Dermis lymphatic vessel endothelial cell (primary cell): ENCODE data around the gene ROM1. TPM values are rescaled to one million over a fixed set of nuclear protein-coding genes. Genes with fewer than 3 reads are reported as not detected.

Source experiments
- total RNA-seq: library from RNA; depleted of rRNA; stranded (reverse); fragments of >200 nt; gene quantifications from 2 replicates; pipeline ENCODE4 v1.2.1, GENCODE V29; 2014

The ROM1 gene, protein sequence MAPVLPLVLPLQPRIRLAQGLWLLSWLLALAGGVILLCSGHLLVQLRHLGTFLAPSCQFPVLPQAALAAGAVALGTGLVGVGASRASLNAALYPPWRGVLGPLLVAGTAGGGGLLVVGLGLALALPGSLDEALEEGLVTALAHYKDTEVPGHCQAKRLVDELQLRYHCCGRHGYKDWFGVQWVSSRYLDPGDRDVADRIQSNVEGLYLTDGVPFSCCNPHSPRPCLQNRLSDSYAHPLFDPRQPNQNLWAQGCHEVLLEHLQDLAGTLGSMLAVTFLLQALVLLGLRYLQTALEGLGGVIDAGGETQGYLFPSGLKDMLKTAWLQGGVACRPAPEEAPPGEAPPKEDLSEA
- total RNA-seq = 2.5 and 4.2 TPM in 2 replicates

GRCh38 chr11:62612366-62613290 is at the start of gene ROM1, which contains the start of gene EML3:
Gene ROM1 (plus strand): TSS chr11:62613257. CDS start chr11:62613282, 25 bp downstream.
Gene EML3 (minus strand): TSS chr11:62612775. CDS start chr11:62612457, 318 bp downstream.

DNA sequence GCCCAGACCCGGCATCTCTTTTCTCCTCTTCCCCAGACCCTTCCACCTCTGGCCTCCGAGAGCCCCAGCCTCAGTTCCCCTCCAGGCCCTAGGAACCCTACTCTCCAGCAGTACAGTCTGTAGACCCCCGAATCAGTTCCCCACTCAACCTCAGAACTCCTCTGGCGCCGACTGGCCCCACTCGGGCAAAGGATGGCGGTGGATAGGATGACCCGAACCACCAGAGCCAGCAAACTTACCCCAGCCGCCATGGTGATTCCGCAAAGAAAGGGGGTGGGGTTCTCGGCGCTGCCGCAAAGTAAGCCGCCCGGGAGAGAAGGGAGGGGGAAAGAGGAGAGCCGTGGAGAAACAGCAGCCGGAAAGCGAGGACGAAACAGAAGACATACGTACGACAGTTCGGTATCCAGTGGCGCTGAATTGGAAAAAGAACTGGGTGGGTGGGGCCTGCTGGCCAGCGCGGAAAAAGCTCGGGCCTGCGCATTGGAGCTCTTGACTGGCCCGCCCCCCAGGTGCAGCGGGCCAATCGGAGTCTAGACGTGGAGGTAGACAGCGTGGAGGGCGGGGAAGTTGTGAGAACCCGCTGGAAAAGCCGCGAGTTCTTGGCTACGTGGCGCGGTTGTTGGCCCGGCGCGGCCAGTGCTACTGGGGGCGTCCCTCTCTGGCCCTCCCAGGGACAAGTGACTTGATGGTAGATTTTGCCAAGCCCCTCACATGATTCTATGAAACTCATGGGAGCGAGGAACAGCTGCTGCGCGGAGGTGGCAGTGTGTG is 39.3 kb upstream of the ROM1 start, which contains the start of gene EEF1G:
Gene EEF1G, minus strand, starts transcription at position 300 of the 771 bp plus-strand sequence. Its CDS starts 49 bp downstream, at position 251.

GRCh38 chr11:62591448-62592145 is 21.5 kb upstream of the ROM1 start, which contains the start of gene TUT1:
Gene TUT1 (minus strand): TSS chr11:62591523. CDS start chr11:62591485, 38 bp downstream.

GRCh38 chr11:62601372-62602140 is 11.5 kb upstream of the ROM1 start, which contains the start of gene MTA2:
Gene MTA2 (minus strand): TSS chr11:62601865. CDS start chr11:62601450, 415 bp downstream.

DNA sequence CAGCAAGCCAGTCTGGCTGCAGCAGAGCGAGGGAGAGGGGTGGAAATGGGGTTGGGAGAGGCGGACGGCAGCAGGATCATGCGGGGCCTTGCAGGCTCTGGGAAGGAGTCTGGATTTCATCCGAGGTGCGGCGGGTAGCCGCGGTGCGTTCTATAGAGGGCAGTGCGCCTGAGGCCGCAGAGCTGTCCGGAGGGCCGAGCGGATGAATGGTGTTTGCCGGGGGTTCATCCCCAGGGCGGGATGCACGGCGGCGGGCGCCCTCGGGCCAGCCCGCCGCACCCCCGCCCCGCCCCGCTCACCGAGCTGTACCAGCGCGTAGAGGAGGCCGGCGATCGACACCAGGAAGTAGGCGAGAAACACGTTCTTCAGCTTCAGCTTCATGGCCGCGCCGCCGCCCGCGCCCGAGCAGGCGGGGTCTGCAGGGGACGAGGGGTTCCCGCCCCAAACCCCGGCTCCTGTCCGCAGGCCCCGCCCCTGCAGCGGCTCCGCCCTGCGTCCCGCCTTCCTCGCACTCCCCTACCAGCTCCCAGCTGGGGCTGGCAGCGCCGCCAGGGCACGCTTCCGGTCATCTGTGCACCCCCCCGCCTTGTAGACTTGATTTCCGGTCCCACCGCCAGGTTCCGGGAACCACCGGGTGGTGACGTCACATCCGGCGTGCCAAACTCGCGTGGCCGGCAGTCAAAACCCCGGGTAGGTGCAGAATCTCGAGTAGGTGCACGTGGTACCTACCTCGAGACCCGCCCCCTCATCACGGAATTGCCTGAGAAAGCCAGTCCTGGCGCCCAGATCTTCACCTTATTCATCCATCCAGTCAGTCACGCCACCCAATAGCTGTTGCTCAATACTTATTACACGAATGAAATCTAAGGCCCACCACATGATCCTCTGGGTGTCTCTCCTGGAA is 8.8 kb downstream of the ROM1 start, which contains the start of gene B3GAT3:
Gene B3GAT3, minus strand, starts transcription at position 420 of the 904 bp plus-strand sequence. Its CDS starts 39 bp downstream, at position 381.

GRCh38 chr11:62645946-62646824 is 33.1 kb downstream of the ROM1 start, which contains the start of gene GANAB:
Gene GANAB (minus strand): TSS chr11:62646613. CDS start chr11:62646599, 14 bp downstream.

Other genes with a start within 250 kb of the ROM1 start
- gene SCGB1A1, start 194.2 kb upstream of the ROM1 start, total RNA-seq = not detected in 2 replicates
- gene AHNAK, start 66.5 kb upstream of the ROM1 start, total RNA-seq = 312 and 461 TPM in 2 replicates
- gene EEF1G, start 39.4 kb upstream of the ROM1 start, total RNA-seq = 1,528 and 1,531 TPM in 2 replicates
- gene TUT1, start 21.7 kb upstream of the ROM1 start, total RNA-seq = 11.7 and 13.0 TPM in 2 replicates
- gene MTA2, start 11.4 kb upstream of the ROM1 start, total RNA-seq = 170 and 194 TPM in 2 replicates
- gene EML3, start 482 bp upstream of the ROM1 start, total RNA-seq = 25.7 and 41.2 TPM in 2 replicates
- gene B3GAT3, start 8.7 kb downstream of the ROM1 start, total RNA-seq = 13.5 and 15.9 TPM in 2 replicates
- 212 and 258 TPM in 2 replicates for gene GANAB, start 33.4 kb downstream of the ROM1 start, total RNA-seq
- gene INTS5, start 40.0 kb downstream of the ROM1 start, total RNA-seq = 14.2 and 19.4 TPM in 2 replicates
- 27.8 and 28.0 TPM in 2 replicates for gene C11orf98, start 52.0 kb downstream of the ROM1 start, total RNA-seq
- gene CSKMT, start 52.1 kb downstream of the ROM1 start, total RNA-seq = 6.0 and 6.5 TPM in 2 replicates
- 7.7 and 8.7 TPM in 2 replicates for gene UQCC3, start 58.4 kb downstream of the ROM1 start, total RNA-seq
- gene LBHD1, start 59.0 kb downstream of the ROM1 start, total RNA-seq = 1.8 and 1.9 TPM in 2 replicates
- gene UBXN1, start 65.8 kb downstream of the ROM1 start, total RNA-seq = 138 and 227 TPM in 2 replicates
- gene LRRN4CL, start 76.3 kb downstream of the ROM1 start, total RNA-seq = 0.43 and 0.60 TPM in 2 replicates
- 21.1 and 24.7 TPM in 2 replicates for gene BSCL2, start 94.2 kb downstream of the ROM1 start, total RNA-seq
- gene GNG3, start 94.4 kb downstream of the ROM1 start, total RNA-seq = not detected in 2 replicates
- gene HNRNPUL2, start 114.2 kb downstream of the ROM1 start, total RNA-seq = 8.8 and 9.6 TPM in 2 replicates
- gene TTC9C, start 115.2 kb downstream of the ROM1 start, total RNA-seq = 25.8 and 27.8 TPM in 2 replicates
- 11.8 and 12.0 TPM in 2 replicates for gene ZBTB3, start 140.9 kb downstream of the ROM1 start, total RNA-seq
- 71.1 and 73.1 TPM in 2 replicates for gene POLR2G, start 148.3 kb downstream of the ROM1 start, total RNA-seq
- gene TAF6L, start 158.1 kb downstream of the ROM1 start, total RNA-seq = 27.8 and 34.7 TPM in 2 replicates
- gene TMEM179B, start 174.1 kb downstream of the ROM1 start, total RNA-seq = 21.8 and 30.8 TPM in 2 replicates
- 9.6 and 11.8 TPM in 2 replicates for gene TMEM223, start 178.7 kb downstream of the ROM1 start, total RNA-seq
- 15.1 and 15.6 TPM in 2 replicates for gene NXF1, start 192.2 kb downstream of the ROM1 start, total RNA-seq
- gene STX5, start 218.8 kb downstream of the ROM1 start, total RNA-seq = 41.9 and 42.4 TPM in 2 replicates
- gene TEX54, start 219.6 kb downstream of the ROM1 start, total RNA-seq = not detected in 2 replicates
- 93.5 and 192 TPM in 2 replicates for gene WDR74, start 226.3 kb downstream of the ROM1 start, total RNA-seq